ENCODE measurements around the gene DOHH.

DNA sequence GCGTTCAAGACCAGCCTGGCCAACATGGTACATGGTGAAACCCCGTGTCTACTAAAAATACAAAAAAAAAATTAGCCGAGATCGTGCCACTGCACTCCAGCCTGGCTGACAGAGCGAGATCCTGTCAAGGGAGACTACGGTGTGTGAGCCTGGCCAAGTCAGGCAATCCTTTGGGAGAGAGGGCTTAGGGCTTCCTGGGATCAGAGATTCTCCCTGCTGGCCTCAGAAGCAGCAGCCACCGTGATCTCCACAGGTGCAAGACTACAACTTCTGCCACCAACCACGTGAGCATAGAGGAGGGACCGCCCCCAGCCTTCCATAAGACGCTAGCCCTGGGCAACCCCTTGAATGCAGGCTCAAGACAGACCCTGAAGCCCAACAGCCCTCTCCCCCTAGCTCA lies 49.3 kb upstream of the DOHH start:
- TF ChIP-seq ZNF138 (tag by site-specific recombination; IDR thresholded peaks at IDR 0.05; ENCODE audit: borderline replicate concordance) (no peak), ZEB2 (tag by site-specific recombination; IDR thresholded peaks at IDR 0.05) (no peak), ZSCAN23 (tag by site-specific recombination; IDR thresholded peaks at IDR 0.05) (no peak), BCL11A (tag by site-specific recombination; IDR thresholded peaks at IDR 0.05; ENCODE audit: low read depth) (no peak), ZNF391 (tag by site-specific recombination; IDR thresholded peaks at IDR 0.05; ENCODE audit: borderline replicate concordance, low read depth) (no peak)
- TF ChIP-seq, protein P1, sequence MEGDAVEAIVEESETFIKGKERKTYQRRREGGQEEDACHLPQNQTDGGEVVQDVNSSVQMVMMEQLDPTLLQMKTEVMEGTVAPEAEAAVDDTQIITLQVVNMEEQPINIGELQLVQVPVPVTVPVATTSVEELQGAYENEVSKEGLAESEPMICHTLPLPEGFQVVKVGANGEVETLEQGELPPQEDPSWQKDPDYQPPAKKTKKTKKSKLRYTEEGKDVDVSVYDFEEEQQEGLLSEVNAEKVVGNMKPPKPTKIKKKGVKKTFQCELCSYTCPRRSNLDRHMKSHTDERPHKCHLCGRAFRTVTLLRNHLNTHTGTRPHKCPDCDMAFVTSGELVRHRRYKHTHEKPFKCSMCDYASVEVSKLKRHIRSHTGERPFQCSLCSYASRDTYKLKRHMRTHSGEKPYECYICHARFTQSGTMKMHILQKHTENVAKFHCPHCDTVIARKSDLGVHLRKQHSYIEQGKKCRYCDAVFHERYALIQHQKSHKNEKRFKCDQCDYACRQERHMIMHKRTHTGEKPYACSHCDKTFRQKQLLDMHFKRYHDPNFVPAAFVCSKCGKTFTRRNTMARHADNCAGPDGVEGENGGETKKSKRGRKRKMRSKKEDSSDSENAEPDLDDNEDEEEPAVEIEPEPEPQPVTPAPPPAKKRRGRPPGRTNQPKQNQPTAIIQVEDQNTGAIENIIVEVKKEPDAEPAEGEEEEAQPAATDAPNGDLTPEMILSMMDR (tag by site-specific recombination; IDR thresholded peaks at IDR 0.05), result no peak
- TF ChIP-seq, protein P2, sequence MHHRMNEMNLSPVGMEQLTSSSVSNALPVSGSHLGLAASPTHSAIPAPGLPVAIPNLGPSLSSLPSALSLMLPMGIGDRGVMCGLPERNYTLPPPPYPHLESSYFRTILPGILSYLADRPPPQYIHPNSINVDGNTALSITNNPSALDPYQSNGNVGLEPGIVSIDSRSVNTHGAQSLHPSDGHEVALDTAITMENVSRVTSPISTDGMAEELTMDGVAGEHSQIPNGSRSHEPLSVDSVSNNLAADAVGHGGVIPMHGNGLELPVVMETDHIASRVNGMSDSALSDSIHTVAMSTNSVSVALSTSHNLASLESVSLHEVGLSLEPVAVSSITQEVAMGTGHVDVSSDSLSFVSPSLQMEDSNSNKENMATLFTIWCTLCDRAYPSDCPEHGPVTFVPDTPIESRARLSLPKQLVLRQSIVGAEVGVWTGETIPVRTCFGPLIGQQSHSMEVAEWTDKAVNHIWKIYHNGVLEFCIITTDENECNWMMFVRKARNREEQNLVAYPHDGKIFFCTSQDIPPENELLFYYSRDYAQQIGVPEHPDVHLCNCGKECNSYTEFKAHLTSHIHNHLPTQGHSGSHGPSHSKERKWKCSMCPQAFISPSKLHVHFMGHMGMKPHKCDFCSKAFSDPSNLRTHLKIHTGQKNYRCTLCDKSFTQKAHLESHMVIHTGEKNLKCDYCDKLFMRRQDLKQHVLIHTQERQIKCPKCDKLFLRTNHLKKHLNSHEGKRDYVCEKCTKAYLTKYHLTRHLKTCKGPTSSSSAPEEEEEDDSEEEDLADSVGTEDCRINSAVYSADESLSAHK (tag by site-specific recombination; IDR thresholded peaks at IDR 0.05), result no peak

All from HEK293 (cell line).